Measurements from ENCODE around the gene TUBGCP2. TPM values are rescaled to one million over a fixed set of nuclear protein-coding genes. Genes with fewer than 3 reads are reported as not detected.

TUBGCP2 gene
- total and polyA plus RNA-seq, 2 of the 13 experiments (the other 11 are each of a cell fraction or from before 2014, with no cell fraction given): 21.3 to 34.5 TPM

DNA sequence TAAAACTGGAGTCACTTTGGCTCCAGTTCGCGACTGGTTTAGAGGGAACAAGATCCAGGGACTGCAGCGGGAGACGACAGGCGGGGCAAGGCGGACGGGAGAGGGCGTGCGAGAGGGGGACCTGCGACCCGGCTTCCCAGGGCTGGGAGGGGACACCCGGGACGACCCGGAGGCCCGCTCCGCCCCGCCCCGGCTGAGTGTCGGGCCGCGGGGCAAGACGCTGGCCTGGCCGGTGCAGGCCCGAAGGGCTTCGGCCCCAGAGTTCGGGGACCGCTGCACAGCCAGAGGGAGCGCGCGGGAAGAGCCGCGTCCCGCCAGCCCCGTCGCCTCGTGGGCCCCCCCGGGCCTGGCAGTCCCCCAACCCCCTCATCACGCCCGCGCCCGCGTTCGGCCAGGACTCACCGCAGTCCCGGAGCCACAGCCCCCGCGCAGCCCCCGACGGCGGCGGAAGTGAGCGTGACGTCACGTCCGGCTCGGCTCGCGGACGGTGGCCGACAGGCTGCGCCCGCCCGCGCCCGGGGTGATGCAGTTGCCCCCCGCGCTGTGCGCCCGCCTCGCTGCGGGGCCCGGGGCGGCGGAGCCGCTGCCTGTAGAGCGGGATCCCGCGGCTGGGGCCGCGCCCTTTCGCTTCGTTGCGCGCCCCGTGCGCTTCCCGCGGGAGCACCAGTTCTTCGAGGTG lies at the start of gene TUBGCP2, which contains the start of gene ZNF511 (continued):
- TF ChIP-seq, protein P1, sequence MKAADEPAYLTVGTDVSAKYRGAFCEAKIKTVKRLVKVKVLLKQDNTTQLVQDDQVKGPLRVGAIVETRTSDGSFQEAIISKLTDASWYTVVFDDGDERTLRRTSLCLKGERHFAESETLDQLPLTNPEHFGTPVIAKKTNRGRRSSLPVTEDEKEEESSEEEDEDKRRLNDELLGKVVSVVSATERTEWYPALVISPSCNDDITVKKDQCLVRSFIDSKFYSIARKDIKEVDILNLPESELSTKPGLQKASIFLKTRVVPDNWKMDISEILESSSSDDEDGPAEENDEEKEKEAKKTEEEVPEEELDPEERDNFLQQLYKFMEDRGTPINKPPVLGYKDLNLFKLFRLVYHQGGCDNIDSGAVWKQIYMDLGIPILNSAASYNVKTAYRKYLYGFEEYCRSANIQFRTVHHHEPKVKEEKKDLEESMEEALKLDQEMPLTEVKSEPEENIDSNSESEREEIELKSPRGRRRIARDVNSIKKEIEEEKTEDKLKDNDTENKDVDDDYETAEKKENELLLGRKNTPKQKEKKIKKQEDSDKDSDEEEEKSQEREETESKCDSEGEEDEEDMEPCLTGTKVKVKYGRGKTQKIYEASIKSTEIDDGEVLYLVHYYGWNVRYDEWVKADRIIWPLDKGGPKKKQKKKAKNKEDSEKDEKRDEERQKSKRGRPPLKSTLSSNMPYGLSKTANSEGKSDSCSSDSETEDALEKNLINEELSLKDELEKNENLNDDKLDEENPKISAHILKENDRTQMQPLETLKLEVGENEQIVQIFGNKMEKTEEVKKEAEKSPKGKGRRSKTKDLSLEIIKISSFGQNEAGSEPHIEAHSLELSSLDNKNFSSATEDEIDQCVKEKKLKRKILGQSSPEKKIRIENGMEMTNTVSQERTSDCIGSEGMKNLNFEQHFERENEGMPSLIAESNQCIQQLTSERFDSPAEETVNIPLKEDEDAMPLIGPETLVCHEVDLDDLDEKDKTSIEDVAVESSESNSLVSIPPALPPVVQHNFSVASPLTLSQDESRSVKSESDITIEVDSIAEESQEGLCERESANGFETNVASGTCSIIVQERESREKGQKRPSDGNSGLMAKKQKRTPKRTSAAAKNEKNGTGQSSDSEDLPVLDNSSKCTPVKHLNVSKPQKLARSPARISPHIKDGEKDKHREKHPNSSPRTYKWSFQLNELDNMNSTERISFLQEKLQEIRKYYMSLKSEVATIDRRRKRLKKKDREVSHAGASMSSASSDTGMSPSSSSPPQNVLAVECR (CRISPR knock-in tag; IDR thresholded peaks at IDR 0.05; ENCODE audit: borderline replicate concordance): peak; percentile 66
- no peak for TF ChIP-seq ESRRA (CRISPR knock-in tag; IDR thresholded peaks at IDR 0.05; ENCODE audit: low read depth)
- no peak for TF ChIP-seq PHF5A (CRISPR knock-in tag; IDR thresholded peaks at IDR 0.05; ENCODE audit: low read depth, unreplicated experiment)
- TF ChIP-seq ZFP90 (CRISPR knock-in tag; IDR thresholded peaks at IDR 0.05; ENCODE audit: borderline replicate concordance): no peak
- TF ChIP-seq ZNF530 (CRISPR knock-in tag; IDR thresholded peaks at IDR 0.05; ENCODE audit: low read depth): no peak
- TF ChIP-seq RARA (CRISPR knock-in tag; IDR thresholded peaks at IDR 0.05): 0 out of 2 replicates have a peak, but pooled peaks have one; percentile 24
- TF ChIP-seq ZNF30 (CRISPR knock-in tag; IDR thresholded peaks at IDR 0.05): no peak
- TF ChIP-seq, protein P2, sequence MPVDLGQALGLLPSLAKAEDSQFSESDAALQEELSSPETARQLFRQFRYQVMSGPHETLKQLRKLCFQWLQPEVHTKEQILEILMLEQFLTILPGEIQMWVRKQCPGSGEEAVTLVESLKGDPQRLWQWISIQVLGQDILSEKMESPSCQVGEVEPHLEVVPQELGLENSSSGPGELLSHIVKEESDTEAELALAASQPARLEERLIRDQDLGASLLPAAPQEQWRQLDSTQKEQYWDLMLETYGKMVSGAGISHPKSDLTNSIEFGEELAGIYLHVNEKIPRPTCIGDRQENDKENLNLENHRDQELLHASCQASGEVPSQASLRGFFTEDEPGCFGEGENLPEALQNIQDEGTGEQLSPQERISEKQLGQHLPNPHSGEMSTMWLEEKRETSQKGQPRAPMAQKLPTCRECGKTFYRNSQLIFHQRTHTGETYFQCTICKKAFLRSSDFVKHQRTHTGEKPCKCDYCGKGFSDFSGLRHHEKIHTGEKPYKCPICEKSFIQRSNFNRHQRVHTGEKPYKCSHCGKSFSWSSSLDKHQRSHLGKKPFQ (CRISPR knock-in tag; IDR thresholded peaks at IDR 0.05; ENCODE audit: insufficient replicate concordance): no peak
- TF ChIP-seq NFYB (CRISPR knock-in tag; IDR thresholded peaks at IDR 0.05): no peak
- no peak for TF ChIP-seq KAT7 (CRISPR knock-in tag; IDR thresholded peaks at IDR 0.05; ENCODE audit: borderline replicate concordance)
- no peak for TF ChIP-seq TAF15 (IDR thresholded peaks at IDR 0.05; ENCODE audit: low read depth, low read length, poor library complexity, severe bottlenecking)
- no peak for TF ChIP-seq ZNF607 (CRISPR knock-in tag; IDR thresholded peaks at IDR 0.05; ENCODE audit: borderline replicate concordance)
- TF ChIP-seq ZNF549 (CRISPR knock-in tag; IDR thresholded peaks at IDR 0.05): no peak
- TF ChIP-seq NCOA5 (CRISPR knock-in tag; IDR thresholded peaks at IDR 0.05): no peak
- TF ChIP-seq, protein P3, sequence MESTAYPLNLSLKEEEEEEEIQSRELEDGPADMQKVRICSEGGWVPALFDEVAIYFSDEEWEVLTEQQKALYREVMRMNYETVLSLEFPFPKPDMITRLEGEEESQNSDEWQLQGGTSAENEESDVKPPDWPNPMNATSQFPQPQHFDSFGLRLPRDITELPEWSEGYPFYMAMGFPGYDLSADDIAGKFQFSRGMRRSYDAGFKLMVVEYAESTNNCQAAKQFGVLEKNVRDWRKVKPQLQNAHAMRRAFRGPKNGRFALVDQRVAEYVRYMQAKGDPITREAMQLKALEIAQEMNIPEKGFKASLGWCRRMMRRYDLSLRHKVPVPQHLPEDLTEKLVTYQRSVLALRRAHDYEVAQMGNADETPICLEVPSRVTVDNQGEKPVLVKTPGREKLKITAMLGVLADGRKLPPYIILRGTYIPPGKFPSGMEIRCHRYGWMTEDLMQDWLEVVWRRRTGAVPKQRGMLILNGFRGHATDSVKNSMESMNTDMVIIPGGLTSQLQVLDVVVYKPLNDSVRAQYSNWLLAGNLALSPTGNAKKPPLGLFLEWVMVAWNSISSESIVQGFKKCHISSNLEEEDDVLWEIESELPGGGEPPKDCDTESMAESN (CRISPR knock-in tag; conservative IDR thresholded peaks at IDR 0.05): no peak
- TF ChIP-seq, protein P4, sequence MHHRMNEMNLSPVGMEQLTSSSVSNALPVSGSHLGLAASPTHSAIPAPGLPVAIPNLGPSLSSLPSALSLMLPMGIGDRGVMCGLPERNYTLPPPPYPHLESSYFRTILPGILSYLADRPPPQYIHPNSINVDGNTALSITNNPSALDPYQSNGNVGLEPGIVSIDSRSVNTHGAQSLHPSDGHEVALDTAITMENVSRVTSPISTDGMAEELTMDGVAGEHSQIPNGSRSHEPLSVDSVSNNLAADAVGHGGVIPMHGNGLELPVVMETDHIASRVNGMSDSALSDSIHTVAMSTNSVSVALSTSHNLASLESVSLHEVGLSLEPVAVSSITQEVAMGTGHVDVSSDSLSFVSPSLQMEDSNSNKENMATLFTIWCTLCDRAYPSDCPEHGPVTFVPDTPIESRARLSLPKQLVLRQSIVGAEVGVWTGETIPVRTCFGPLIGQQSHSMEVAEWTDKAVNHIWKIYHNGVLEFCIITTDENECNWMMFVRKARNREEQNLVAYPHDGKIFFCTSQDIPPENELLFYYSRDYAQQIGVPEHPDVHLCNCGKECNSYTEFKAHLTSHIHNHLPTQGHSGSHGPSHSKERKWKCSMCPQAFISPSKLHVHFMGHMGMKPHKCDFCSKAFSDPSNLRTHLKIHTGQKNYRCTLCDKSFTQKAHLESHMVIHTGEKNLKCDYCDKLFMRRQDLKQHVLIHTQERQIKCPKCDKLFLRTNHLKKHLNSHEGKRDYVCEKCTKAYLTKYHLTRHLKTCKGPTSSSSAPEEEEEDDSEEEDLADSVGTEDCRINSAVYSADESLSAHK (CRISPR knock-in tag; IDR thresholded peaks at IDR 0.05; ENCODE audit: borderline replicate concordance): no peak
- TF ChIP-seq ZNF543 (CRISPR knock-in tag; IDR thresholded peaks at IDR 0.05): no peak
- TF ChIP-seq EZH2 (conservative IDR thresholded peaks at IDR 0.05; ENCODE audit: low read depth, low read length): no peak
